Neural progenitor cell (in vitro differentiated cells): Measurements from ENCODE around the gene ZNF655. TPM values are rescaled to one million over a fixed set of nuclear protein-coding genes. Genes with fewer than 3 reads are reported as not detected.

ENCODE experiments used
- DNase-seq: peaks from one replicate; pipeline ENCODE4 v3.0.0-alpha.2; 2016; ENCODE audit warnings: low spot score
- H2AFZ ChIP-seq: fragments of 200-600 bp; sonication (generic); replicated peaks from 2 replicates; pipeline ENCODE4 v1.6.1; 2016; ENCODE audit warnings: antibody characterized with exemption
- H3F3A ChIP-seq: fragments of 200-600 bp; sonication (generic); 2 replicates; pipeline ENCODE4 v1.6.1; 2016; ENCODE audit warnings: antibody characterized with exemption, low read depth
- H3K27ac ChIP-seq: fragments of 200-600 bp; sonication (generic); 2 replicates; pipeline ENCODE4 v1.5.1; 2016; ENCODE audit warnings: mild to moderate bottlenecking
- H3K27me3 ChIP-seq: fragments of 200-600 bp; sonication (generic); 2 replicates; pipeline ENCODE4 v1.6.1; 2016; ENCODE audit warnings: mild to moderate bottlenecking, moderate library complexity
- H3K36me3 ChIP-seq: fragments of 200-600 bp; sonication (generic); 2 replicates; pipeline ENCODE4 v1.5.1; 2016
- H3K4me1 ChIP-seq: fragments of 200-600 bp; sonication (generic); 2 replicates; pipeline ENCODE4 v1.6.1; 2016; ENCODE audit warnings: mixed run types
- H3K4me2 ChIP-seq: fragments of 200-600 bp; sonication (generic); 2 replicates; pipeline ENCODE4 v1.6.1; 2016
- H3K4me3 ChIP-seq: fragments of 200-600 bp; sonication (generic); 2 replicates; pipeline ENCODE4 v1.5.1; 2016
- H3K79me2 ChIP-seq: fragments of 200-600 bp; sonication (generic); 2 replicates; pipeline ENCODE4 v1.6.1; 2016; ENCODE audit warnings: low read depth
- H3K9ac ChIP-seq: fragments of 200-600 bp; sonication (generic); 2 replicates; pipeline ENCODE4 v1.6.1; 2016
- H3K9me3 ChIP-seq: fragments of 200-600 bp; sonication (generic); 2 replicates; pipeline ENCODE4 v1.5.1; 2016; ENCODE audit warnings: low read depth
- H4K20me1 ChIP-seq: fragments of 200-600 bp; sonication (generic); 2 replicates; pipeline ENCODE4 v1.6.1; 2016; ENCODE audit warnings: low read depth
- H3K27ac Mint-ChIP-seq: 3 replicates; pipeline ENCODE4 v1.8.0; 2021; ENCODE audit warnings: mixed read lengths
- H3K27me3 Mint-ChIP-seq: 2 replicates; pipeline ENCODE4 v1.8.0; 2022; ENCODE audit warnings: low read depth, mild to moderate bottlenecking, inconsistent platforms, moderate library complexity, mixed read lengths; ENCODE audit not compliant: insufficient read depth
- H3K36me3 Mint-ChIP-seq: 3 replicates; pipeline ENCODE4 v1.8.0; 2021; ENCODE audit warnings: mixed read lengths
- H3K4me1 Mint-ChIP-seq: 3 replicates; pipeline ENCODE4 v1.8.0; 2021; ENCODE audit warnings: mixed read lengths
- H3K4me3 Mint-ChIP-seq: 3 replicates; pipeline ENCODE4 v1.8.0; 2021; ENCODE audit warnings: mild to moderate bottlenecking, moderate library complexity, mixed read lengths
- H3K9me3 Mint-ChIP-seq: 3 replicates; pipeline ENCODE4 v1.8.0; 2020; ENCODE audit warnings: mixed read lengths
- EZH2 ChIP-seq: fragments of 200-600 bp; sonication (generic); IDR thresholded peaks from 2 replicates; pipeline ENCODE4 v1.6.1; 2017; ENCODE audit warnings: antibody characterized with exemption, mild to moderate bottlenecking, moderate library complexity
- EZH2phosphoT487 ChIP-seq: fragments of 200-600 bp; sonication (generic); IDR thresholded peaks from 2 replicates; pipeline ENCODE4 v1.6.1; 2017; ENCODE audit warnings: antibody characterized with exemption
- total RNA-seq: library from RNA; depleted of rRNA; stranded (reverse); fragments of >200 nt; gene quantifications from 2 replicates; pipeline ENCODE4 v1.2.3, GENCODE V29; 2015; ENCODE audit warnings: low replicate concordance
- TF ChIP-seq, protein P1 (sequence below): fragments of 200-600 bp; sonication (generic); IDR thresholded peaks from 2 replicates; pipeline ENCODE4 v1.5.1; 2017; ENCODE audit warnings: antibody characterized with exemption, mild to moderate bottlenecking

ZNF655 gene
- total RNA-seq, 1 donor from 2014 or later: 66.3 TPM

DNA sequence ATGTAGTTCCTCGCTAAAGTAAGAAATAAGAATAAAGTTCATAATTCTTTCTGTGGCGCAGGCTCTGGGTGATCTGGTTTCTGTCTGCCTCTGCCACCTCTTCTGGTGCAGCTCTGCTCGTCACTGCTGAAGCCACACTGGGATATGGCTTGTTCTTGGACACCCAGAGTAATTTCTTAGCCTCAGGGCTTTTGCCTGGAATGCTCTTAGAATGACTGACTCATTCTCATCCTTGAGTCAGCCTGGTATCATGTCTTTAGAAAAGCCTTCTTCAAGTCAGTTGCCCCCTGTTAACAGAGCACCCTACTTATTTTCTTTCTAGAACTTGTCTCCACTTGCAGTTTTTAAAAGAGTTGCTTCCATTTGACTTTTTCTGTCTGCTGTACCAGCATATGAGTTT is 60.3 kb downstream of the ZNF655 start:
- Histone ChIP-seq H4K20me1 (no peaks in the 10 kb centered on the region), H3K27me3 (no peaks in the 10 kb centered on the region), H3K36me3 (no peaks in the 10 kb centered on the region), H3K27ac (no peak overlapping the region), H3K4me3 (no peak overlapping the region), H3K4me1 (peaks cover 6% of the 10 kb centered on the region), H3K79me2 (peaks cover 16% of the 10 kb centered on the region), H3K9me3 (no peaks in the 10 kb centered on the region), H3K4me2 (no peak overlapping the region), H3K9ac (no peak overlapping the region), H2AFZ (no peak overlapping the region), H3F3A (no peaks in the 10 kb centered on the region)
- H3K9me3 Mint-ChIP-seq: no peaks in the 10 kb centered on the region
- peaks cover 6% of the 10 kb centered on the region for H3K27me3 Mint-ChIP-seq
- H3K36me3 Mint-ChIP-seq: peaks cover 14% of the 10 kb centered on the region
- H3K4me1 Mint-ChIP-seq: peaks cover 15% of the 10 kb centered on the region
- no peak overlapping the region for H3K27ac Mint-ChIP-seq
- peak overlapping the region; percentile 96 for H3K4me3 Mint-ChIP-seq
- DNase-seq: no peak
- TF ChIP-seq EZH2 (no peak), EZH2phosphoT487 (no peak)
- TF ChIP-seq, protein P1, sequence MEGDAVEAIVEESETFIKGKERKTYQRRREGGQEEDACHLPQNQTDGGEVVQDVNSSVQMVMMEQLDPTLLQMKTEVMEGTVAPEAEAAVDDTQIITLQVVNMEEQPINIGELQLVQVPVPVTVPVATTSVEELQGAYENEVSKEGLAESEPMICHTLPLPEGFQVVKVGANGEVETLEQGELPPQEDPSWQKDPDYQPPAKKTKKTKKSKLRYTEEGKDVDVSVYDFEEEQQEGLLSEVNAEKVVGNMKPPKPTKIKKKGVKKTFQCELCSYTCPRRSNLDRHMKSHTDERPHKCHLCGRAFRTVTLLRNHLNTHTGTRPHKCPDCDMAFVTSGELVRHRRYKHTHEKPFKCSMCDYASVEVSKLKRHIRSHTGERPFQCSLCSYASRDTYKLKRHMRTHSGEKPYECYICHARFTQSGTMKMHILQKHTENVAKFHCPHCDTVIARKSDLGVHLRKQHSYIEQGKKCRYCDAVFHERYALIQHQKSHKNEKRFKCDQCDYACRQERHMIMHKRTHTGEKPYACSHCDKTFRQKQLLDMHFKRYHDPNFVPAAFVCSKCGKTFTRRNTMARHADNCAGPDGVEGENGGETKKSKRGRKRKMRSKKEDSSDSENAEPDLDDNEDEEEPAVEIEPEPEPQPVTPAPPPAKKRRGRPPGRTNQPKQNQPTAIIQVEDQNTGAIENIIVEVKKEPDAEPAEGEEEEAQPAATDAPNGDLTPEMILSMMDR: no peak

DNA sequence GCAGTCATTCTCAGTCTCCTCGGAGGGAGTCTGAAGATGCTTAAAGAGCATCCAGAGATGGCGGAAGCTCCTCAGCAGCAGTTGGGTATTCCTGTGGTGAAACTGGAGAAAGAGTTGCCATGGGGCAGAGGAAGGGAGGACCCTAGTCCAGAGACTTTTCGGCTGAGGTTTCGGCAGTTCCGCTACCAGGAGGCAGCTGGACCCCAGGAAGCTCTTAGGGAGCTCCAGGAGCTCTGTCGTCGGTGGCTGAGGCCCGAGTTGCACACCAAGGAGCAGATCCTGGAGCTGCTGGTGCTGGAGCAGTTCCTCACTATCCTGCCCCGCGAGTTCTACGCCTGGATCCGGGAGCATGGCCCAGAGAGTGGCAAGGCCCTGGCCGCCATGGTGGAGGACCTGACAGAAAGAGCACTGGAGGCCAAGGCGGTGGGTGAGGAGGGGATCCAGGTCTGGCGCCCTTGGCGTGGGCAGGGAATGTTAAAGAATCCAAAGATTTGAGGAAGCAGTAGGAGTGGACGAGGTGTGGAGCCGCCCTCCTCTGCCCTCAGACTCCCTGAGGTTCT is 61.2 kb downstream of the ZNF655 start:
- TF ChIP-seq EZH2: no peak
- TF ChIP-seq, protein P1: no peak
- H3K27me3 ChIP-seq: no peaks in the 10 kb centered on the region

DNA sequence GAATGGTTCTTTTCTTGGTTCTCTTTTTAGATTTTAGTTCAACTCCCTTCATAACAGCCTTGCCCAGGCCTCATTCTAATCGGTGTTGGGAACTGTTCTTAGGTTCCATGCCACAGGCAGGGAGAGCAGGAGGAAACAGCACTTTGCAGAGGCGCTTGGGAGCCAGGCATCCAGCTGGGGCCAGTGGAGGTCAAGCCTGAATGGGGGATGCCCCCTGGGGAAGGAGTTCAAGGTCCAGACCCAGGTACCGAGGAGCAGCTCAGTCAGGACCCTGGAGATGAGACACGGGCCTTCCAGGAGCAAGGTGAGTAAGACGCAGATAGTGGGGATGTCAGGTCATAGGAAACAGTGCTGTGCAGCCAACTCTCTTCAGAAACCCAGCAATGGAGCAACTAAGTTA is 62.8 kb downstream of the ZNF655 start:
- Mint-ChIP-seq H3K4me3 (no peak overlapping the region), H3K27ac (no peak overlapping the region), H3K4me1 (peaks cover 15% of the 10 kb centered on the region), H3K36me3 (peaks cover 32% of the 10 kb centered on the region), H3K27me3 (peaks cover 7% of the 10 kb centered on the region), H3K9me3 (no peaks in the 10 kb centered on the region)
- Histone ChIP-seq H3K9ac (no peak overlapping the region), H3K36me3 (peaks cover under 1% of the 10 kb centered on the region), H3K4me2 (no peak overlapping the region), H2AFZ (no peak overlapping the region), H3F3A (no peaks in the 10 kb centered on the region), H3K9me3 (no peaks in the 10 kb centered on the region), H3K79me2 (peaks cover 16% of the 10 kb centered on the region), H3K4me1 (peaks cover 6% of the 10 kb centered on the region), H3K4me3 (no peak overlapping the region), H3K27ac (no peak overlapping the region), H3K27me3 (no peaks in the 10 kb centered on the region), H4K20me1 (peaks cover 5% of the 10 kb centered on the region)
- TF ChIP-seq, protein P1: no peak
- TF ChIP-seq EZH2 (no peak), EZH2phosphoT487 (no peak)
- no peak for DNase-seq

More for the DNA sequence above, 61.2 kb downstream of the ZNF655 start:
- Mint-ChIP-seq H3K27ac (peak overlapping the region; percentile 50), H3K36me3 (peaks cover 22% of the 10 kb centered on the region), H3K27me3 (peaks cover 7% of the 10 kb centered on the region), H3K9me3 (no peaks in the 10 kb centered on the region), H3K4me3 (no peak overlapping the region), H3K4me1 (peaks cover 15% of the 10 kb centered on the region)
- H3K36me3 ChIP-seq: no peaks in the 10 kb centered on the region
- no peaks in the 10 kb centered on the region for H4K20me1 ChIP-seq
- peaks cover 6% of the 10 kb centered on the region for H3K4me1 ChIP-seq
- H3K27ac ChIP-seq: no peak overlapping the region
- H3K4me3 ChIP-seq: no peak overlapping the region
- H3K4me2 ChIP-seq: no peak overlapping the region
- H2AFZ ChIP-seq: no peak overlapping the region
- H3K79me2 ChIP-seq: peaks cover 16% of the 10 kb centered on the region
- DNase-seq: no peak
- H3K9me3 ChIP-seq: no peaks in the 10 kb centered on the region
- no peaks in the 10 kb centered on the region for H3F3A ChIP-seq
- no peak overlapping the region for H3K9ac ChIP-seq
